Caco-2 (cell line): ENCODE results near the gene RALGPS2. TPM values are rescaled to one million over a fixed set of nuclear protein-coding genes. Genes with fewer than 3 reads are reported as not detected.

Source experiments
- BruUV-seq: library from RNA; stranded (reverse); fragments of 400-500 nt; replicated peaks from 2 replicates; lab custom pipeline; 2021; lab: Mats Ljungman, UMichigan
- CTCF ChIA-PET: fragments of 300-600 bp; sonication (Branson Sonifier 250); formaldehyde crosslinking; loops from one replicate; lab custom pipeline; 2022; ENCODE audit warnings: antibody characterized with exemption; lab: Charles Lee
- POLR2A ChIA-PET: fragments of 300-600 bp; sonication (Branson Sonifier 250); formaldehyde crosslinking; loops from one replicate; lab custom pipeline; 2022; ENCODE audit warnings: antibody characterized with exemption; lab: Charles Lee
- DNase-seq, 2 experiments: peaks; one replicate each; pipeline versions ENCODE4 v3.0.0 to v3.0.0-alpha.2; 2020 to 2022
- H3K27me3 ChIP-seq: replicated peaks from 2 replicates; pipeline ENCODE4 v1.6.0; 2011; ENCODE audit warnings: low read length; ENCODE audit not compliant: control insufficient read depth, insufficient read depth
- H3K36me3 ChIP-seq: 2 replicates; pipeline ENCODE4 v1.5.1; 2011; ENCODE audit warnings: low read length; ENCODE audit not compliant: control insufficient read depth, insufficient read depth
- H3K4me1 ChIP-seq: fragments of 250-450 bp; sonication (Bioruptor Pico); 2 replicates; pipeline ENCODE4 v1.5.1; 2020; ENCODE audit warnings: mild to moderate bottlenecking
- H3K4me3 ChIP-seq: 2 replicates; pipeline ENCODE4 v1.5.1; 2011; ENCODE audit warnings: low read depth, mild to moderate bottlenecking, control low read depth, low read length
- H3K9me3 ChIP-seq: fragments of 250-450 bp; sonication (Bioruptor Pico); 2 replicates; pipeline ENCODE4 v1.5.1; 2020; ENCODE audit warnings: mild to moderate bottlenecking, moderate library complexity
- H3K27ac Mint-ChIP-seq: one replicate; pipeline ENCODE4 v1.8.0; 2022; ENCODE audit warnings: mixed read lengths; ENCODE audit not compliant: unreplicated experiment
- H3K27me3 Mint-ChIP-seq: one replicate; pipeline ENCODE4 v1.8.0; 2022; ENCODE audit warnings: mixed read lengths; ENCODE audit not compliant: insufficient read depth, unreplicated experiment
- H3K36me3 Mint-ChIP-seq: one replicate; pipeline ENCODE4 v1.8.0; 2022; ENCODE audit warnings: mild to moderate bottlenecking, mixed read lengths; ENCODE audit not compliant: insufficient read depth, unreplicated experiment
- H3K4me1 Mint-ChIP-seq: one replicate; pipeline ENCODE4 v1.8.0; 2022; ENCODE audit warnings: low read depth, mixed read lengths; ENCODE audit not compliant: unreplicated experiment
- H3K4me3 Mint-ChIP-seq: one replicate; pipeline ENCODE4 v1.8.0; 2022; ENCODE audit warnings: mild to moderate bottlenecking, moderate library complexity, mixed read lengths; ENCODE audit not compliant: unreplicated experiment
- H3K9me3 Mint-ChIP-seq: one replicate; pipeline ENCODE4 v1.8.0; 2022; ENCODE audit warnings: mixed read lengths; ENCODE audit not compliant: unreplicated experiment
- intact Hi-C: fragments of 100-400 bp; cut with micrococcal nuclease; formaldehyde crosslinking; loops from one replicate; pipeline ENCODE4 v1.10.0; 2022; ENCODE audit not compliant: unreplicated experiment
- total RNA-seq: library from RNA; stranded (reverse); gene quantifications from 2 replicates; pipeline ENCODE4 v1.2.3, GENCODE V29; 2022
- TF ChIP-seq, protein P1 (sequence below), 2 experiments: fragments of 200-600 bp in 1 of 2; IDR thresholded peaks; 1 replicate in 1 of 2; 2 replicates in 1 of 2; pipeline versions ENCODE4 v1.5.1 to v1.8.0; 2011 to 2022; ENCODE audit warnings: antibody characterized with exemption in 1 of 2, control low read depth in 1 of 2, inconsistent platforms in 1 of 2, low read depth in 1 of 2, low read length in 1 of 2, mild to moderate bottlenecking in 1 of 2, moderate library complexity in 1 of 2; ENCODE audit not compliant: insufficient read depth in 1 of 2, severe bottlenecking in 1 of 2, unreplicated experiment in 1 of 2

The RALGPS2 gene
- total RNA-seq, 1 experiment from 2014 or later: 26.1 TPM

DNA sequence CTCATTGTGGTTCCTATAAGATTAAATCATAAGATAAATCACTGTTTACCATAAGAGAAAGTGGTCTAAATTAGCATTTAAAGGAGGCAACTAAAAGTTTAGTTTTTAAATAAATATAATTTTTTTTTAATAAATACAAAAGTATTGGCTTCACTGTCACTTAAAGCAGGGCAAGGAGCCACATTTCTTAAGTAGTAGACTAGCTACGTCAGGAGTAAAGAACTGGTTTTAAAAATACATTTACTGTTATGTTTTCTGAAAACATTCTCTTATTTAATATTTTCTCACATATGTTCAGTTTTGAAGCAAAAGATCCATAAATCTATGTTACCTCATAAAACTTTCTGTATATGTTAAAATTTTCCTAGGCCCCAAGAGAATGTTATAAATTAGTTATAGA is 143.7 kb downstream of the RALGPS2 start:
- no peaks in the 10 kb centered on the region for H3K27me3 ChIP-seq
- H3K9me3 ChIP-seq: no peaks in the 10 kb centered on the region
- H3K4me1 ChIP-seq: no peaks in the 10 kb centered on the region
- H3K4me3 ChIP-seq: no peak overlapping the region
- CTCF ChIA-PET: no interaction called here
- DNase-seq: no peak
- H3K36me3 ChIP-seq: no peaks in the 10 kb centered on the region
- H3K27ac Mint-ChIP-seq: no peak overlapping the region
- peaks cover 9% of the 10 kb centered on the region for H3K36me3 Mint-ChIP-seq
- no peak overlapping the region for H3K4me3 Mint-ChIP-seq
- H3K27me3 Mint-ChIP-seq: no peaks in the 10 kb centered on the region
- POLR2A ChIA-PET: no interaction called here
- intact Hi-C loops: loop anchor here (10.0 kb wide), 1 partner anchor 324 kb away; no protein-coding TSS in a partner anchor
- no peaks in the 10 kb centered on the region for H3K9me3 Mint-ChIP-seq
- H3K4me1 Mint-ChIP-seq: peaks cover 7% of the 10 kb centered on the region
- TF ChIP-seq, protein P1, sequence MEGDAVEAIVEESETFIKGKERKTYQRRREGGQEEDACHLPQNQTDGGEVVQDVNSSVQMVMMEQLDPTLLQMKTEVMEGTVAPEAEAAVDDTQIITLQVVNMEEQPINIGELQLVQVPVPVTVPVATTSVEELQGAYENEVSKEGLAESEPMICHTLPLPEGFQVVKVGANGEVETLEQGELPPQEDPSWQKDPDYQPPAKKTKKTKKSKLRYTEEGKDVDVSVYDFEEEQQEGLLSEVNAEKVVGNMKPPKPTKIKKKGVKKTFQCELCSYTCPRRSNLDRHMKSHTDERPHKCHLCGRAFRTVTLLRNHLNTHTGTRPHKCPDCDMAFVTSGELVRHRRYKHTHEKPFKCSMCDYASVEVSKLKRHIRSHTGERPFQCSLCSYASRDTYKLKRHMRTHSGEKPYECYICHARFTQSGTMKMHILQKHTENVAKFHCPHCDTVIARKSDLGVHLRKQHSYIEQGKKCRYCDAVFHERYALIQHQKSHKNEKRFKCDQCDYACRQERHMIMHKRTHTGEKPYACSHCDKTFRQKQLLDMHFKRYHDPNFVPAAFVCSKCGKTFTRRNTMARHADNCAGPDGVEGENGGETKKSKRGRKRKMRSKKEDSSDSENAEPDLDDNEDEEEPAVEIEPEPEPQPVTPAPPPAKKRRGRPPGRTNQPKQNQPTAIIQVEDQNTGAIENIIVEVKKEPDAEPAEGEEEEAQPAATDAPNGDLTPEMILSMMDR (IDR thresholded peaks at IDR 0.05; ENCODE audit: insufficient read depth in 1 of 2, low read depth in 1 of 2, low read length in 1 of 2, severe bottlenecking in 1 of 2, unreplicated experiment in 1 of 2): no peak
- BruUV-seq: no TSS peak

- CTCF ChIA-PET: no interaction called here
- H3K4me3 Mint-ChIP-seq: no peak overlapping the region
Observed at GRCh38 chr1:178869119-178869697, 144.2 kb downstream of the RALGPS2 start.

DNA sequence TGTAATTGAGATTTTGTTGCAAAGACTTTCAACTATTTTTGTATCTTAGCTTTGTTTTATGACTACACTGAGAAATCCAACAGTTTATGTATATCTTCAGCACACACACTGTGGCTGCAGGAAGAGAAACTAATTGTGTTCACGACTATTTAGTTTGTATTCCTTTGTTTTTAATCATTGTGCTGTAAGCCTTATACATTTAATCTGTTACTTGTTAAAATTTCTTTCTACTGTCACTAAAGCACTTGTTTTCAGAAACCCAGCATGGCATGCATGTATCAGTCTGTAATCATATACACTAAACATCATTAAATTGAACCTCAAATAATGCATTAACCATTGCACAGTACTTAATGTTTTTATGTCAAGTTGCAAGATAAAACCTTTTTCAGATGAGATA is 145.2 kb downstream of the RALGPS2 start:
- Mint-ChIP-seq H3K4me1 (peaks cover 4% of the 10 kb centered on the region), H3K27me3 (no peaks in the 10 kb centered on the region), H3K9me3 (no peaks in the 10 kb centered on the region), H3K4me3 (no peak overlapping the region), H3K27ac (no peak overlapping the region), H3K36me3 (no peaks in the 10 kb centered on the region)
- no TSS peak for BruUV-seq
- H3K36me3 ChIP-seq: no peaks in the 10 kb centered on the region
- CTCF ChIA-PET: no interaction called here
- TF ChIP-seq, protein P1 (IDR thresholded peaks at IDR 0.05; ENCODE audit: insufficient read depth in 1 of 2, low read depth in 1 of 2, low read length in 1 of 2, severe bottlenecking in 1 of 2, unreplicated experiment in 1 of 2): no peak
- no peaks in the 10 kb centered on the region for H3K27me3 ChIP-seq
- no peak for DNase-seq
- no peaks in the 10 kb centered on the region for H3K4me1 ChIP-seq
- no peaks in the 10 kb centered on the region for H3K9me3 ChIP-seq
- POLR2A ChIA-PET: no interaction called here
- intact Hi-C loops: no loop called here
- H3K4me3 ChIP-seq: no peak overlapping the region

More at GRCh38 chr1:178869119-178869697, 144.2 kb downstream of the RALGPS2 start:
- Mint-ChIP-seq H3K27me3 (no peaks in the 10 kb centered on the region), H3K36me3 (peaks cover 4% of the 10 kb centered on the region), H3K27ac (no peak overlapping the region), H3K4me1 (peaks cover 4% of the 10 kb centered on the region), H3K9me3 (no peaks in the 10 kb centered on the region)
- no peaks in the 10 kb centered on the region for H3K36me3 ChIP-seq
- TF ChIP-seq, protein P1 (IDR thresholded peaks at IDR 0.05; ENCODE audit: insufficient read depth in 1 of 2, low read depth in 1 of 2, low read length in 1 of 2, severe bottlenecking in 1 of 2, unreplicated experiment in 1 of 2): no peak
- no peak overlapping the region for H3K4me3 ChIP-seq
- DNase-seq: no peak
- no peaks in the 10 kb centered on the region for H3K4me1 ChIP-seq
- H3K9me3 ChIP-seq: no peaks in the 10 kb centered on the region
- no peaks in the 10 kb centered on the region for H3K27me3 ChIP-seq
- POLR2A ChIA-PET: no interaction called here
- BruUV-seq: no TSS peak
- intact Hi-C loops: loop anchor here (10.0 kb wide), 1 partner anchor 324 kb away; no protein-coding TSS in a partner anchor
